Measurements from ENCODE around the gene EXOC7. TPM values are rescaled to one million over a fixed set of nuclear protein-coding genes. Genes with fewer than 3 reads are reported as not detected.

Gene EXOC7
- total and polyA plus RNA-seq, 2 of the 8 experiments (the other 6 are each of a cell fraction or from before 2014, with no cell fraction given): 77.1 to 92.6 TPM

GRCh38 chr17:76141212-76142038 lies 37.8 kb upstream of the EXOC7 start, which contains the start of gene FOXJ1:
Gene FOXJ1, minus strand, starts transcription at chr17:76141245. Its CDS starts 850 bp downstream, at chr17:76140395.
- peak; percentile 71 for FAIRE-seq
- H2BK20ac ChIP-seq (ENCODE audit: low read length): peak within 1 kb of the TSS; percentile 72; the same call in 1 of the 2 replicates
- H3K36me3 ChIP-seq (ENCODE audit: control insufficient read depth in 2 of 4, insufficient read depth in 4 of 4, low read length in 3 of 4): no peaks in the 10 kb centered on the region
- H3K27me3 ChIP-seq (replicated peaks in 1 of 4; ENCODE audit: control insufficient read depth in 3 of 4, extremely low read depth in 1 of 4, insufficient read depth in 3 of 4, low read length in 3 of 4): peaks cover 31 to 67% (median 60%) of the 10 kb centered on the region in 4 experiments
- no peak within 1 kb of the TSS; the same call in 1 of the 2 replicates for H4K8ac ChIP-seq (ENCODE audit: extremely low read depth, insufficient read depth, low read length)
- H2BK15ac ChIP-seq (ENCODE audit: low read length): peak within 1 kb of the TSS; percentile 76; the same call in 1 of the 2 replicates
- H4K91ac ChIP-seq (replicated peaks; ENCODE audit: insufficient read length, low read length): peak within 1 kb of the TSS; percentile 83
- peak within 1 kb of the TSS; percentile 63; the same call in 1 of the 2 replicates for H3K18ac ChIP-seq (ENCODE audit: extremely low read depth, low read length)
- no peak within 1 kb of the TSS for H3K4ac ChIP-seq (replicated peaks; ENCODE audit: insufficient read length, low read depth, low read length)
- peak within 1 kb of the TSS; percentile 92 to 97 for H3K4me2 ChIP-seq (ENCODE audit: insufficient read depth in 1 of 2, low read depth in 2 of 2, low read length in 2 of 2)
- H3K4me3 ChIP-seq (ENCODE audit: extremely low read depth in 1 of 4, insufficient read depth in 2 of 4, low read depth in 3 of 4, low read length in 4 of 4): peak within 1 kb of the TSS; percentile 53 to 71 (median 58)
- peak within 1 kb of the TSS; percentile 76; the same call in 1 of the 2 replicates for H2AFZ ChIP-seq (ENCODE audit: low read length)
- H3K56ac ChIP-seq (replicated peaks; ENCODE audit: insufficient read length, low read depth, low read length): no peak within 1 kb of the TSS
- H3K23ac ChIP-seq (ENCODE audit: insufficient read length): no peak within 1 kb of the TSS
- H3K14ac ChIP-seq (ENCODE audit: insufficient read length): no peak within 1 kb of the TSS
- WGBS, 2 experiments (ENCODE audit: extremely low coverage in 1 of 2, insufficient coverage in 1 of 2, insufficient read length in 1 of 2, insufficient replicate concordance in 2 of 2, low coverage in 1 of 2, low lambda C conversion rate in 2 of 2, missing lambda C conversion rate in 1 of 2): 5% methylated on average over 27 of the region's 59 CpGs; no CpG with 5 or more reads in 1 of the 2 experiments
- H3K27ac ChIP-seq (ENCODE audit: low read depth, low read length): no peak within 1 kb of the TSS
- H3K9me3 ChIP-seq (ENCODE audit: insufficient read depth in 2 of 2, low read depth in 1 of 2, low read length in 1 of 2): no peaks in the 10 kb centered on the region
- peak; percentile 88 to 100 for DNase-seq (ENCODE audit: low read depth in 1 of 2, low spot score in 2 of 2)
- peak within 1 kb of the TSS; percentile 91; the same call in 1 of the 2 replicates for H2BK12ac ChIP-seq (ENCODE audit: low read depth, low read length)
- peaks cover 15% of the 10 kb centered on the region for H3K23me2 ChIP-seq (ENCODE audit: low read depth, low read length)
- H4K5ac ChIP-seq (ENCODE audit: insufficient read length, low read depth, low read length): peak within 1 kb of the TSS; percentile 11
- no peaks in the 10 kb centered on the region for H4K20me1 ChIP-seq (replicated peaks in 1 of 2; ENCODE audit: control insufficient read depth in 1 of 2, insufficient read depth in 2 of 2, low read length in 2 of 2)
- ChIA-PET POLR2A (ENCODE audit: partially characterized antibody) (interaction anchor here (0.7 to 7.5 kb wide), 9 partner anchors 9 to 132 kb away, joined by 3 to 64 read pairs (median 5); partner anchors contain the start of gene EXOC7), CTCF (ENCODE audit: partially characterized antibody) (interaction anchor here (1.5 to 24.4 kb wide), 6 partner anchors 14 to 229 kb away, joined by 4 to 778 read pairs (median 55); partner anchors contain the start of gene EXOC7)
- peaks cover 17 to 59% (median 54%) of the 10 kb centered on the region in 4 experiments for H3K4me1 ChIP-seq (replicated peaks in 1 of 4; ENCODE audit: control insufficient read depth in 3 of 4, insufficient read depth in 4 of 4, low read length in 3 of 4)
- no peaks in the 10 kb centered on the region for H3K79me2 ChIP-seq (ENCODE audit: control insufficient read depth in 1 of 2, insufficient read depth in 2 of 2, low read length in 2 of 2)
- H2AK5ac ChIP-seq (ENCODE audit: low read depth, low read length): no peak within 1 kb of the TSS
- peak within 1 kb of the TSS; percentile 64; the same call in 1 of the 2 replicates for H2BK5ac ChIP-seq (ENCODE audit: low read depth, low read length)
- H3K79me1 ChIP-seq (ENCODE audit: low read depth, low read length): no peaks in the 10 kb centered on the region
- H2BK120ac ChIP-seq (replicated peaks; ENCODE audit: low read depth, low read length): no peak within 1 kb of the TSS
- H3K9ac ChIP-seq (replicated peaks in 1 of 4; ENCODE audit: extremely low read depth in 1 of 4, low read depth in 3 of 4, low read length in 3 of 4): peak within 1 kb of the TSS in 3 of 4 experiments; percentile 15 to 65 (median 16); a peak in 4 of 7 replicates
- TF ChIP-seq SAP30 (IDR thresholded peaks at IDR 0.05; ENCODE audit: insufficient read depth, insufficient replicate concordance, low read length) (peak; percentile 70), E2F6 (IDR thresholded peaks at IDR 0.05) (peak; percentile 91), RNF2 (IDR thresholded peaks at IDR 0.05; ENCODE audit: borderline replicate concordance, low read depth, low read length, missing control alignments, poor library complexity, severe bottlenecking) (peak; percentile 32), CTBP2 (IDR thresholded peaks at IDR 0.05; ENCODE audit: borderline replicate concordance, insufficient read depth, insufficient read length, low read length) (peak; percentile 96), CHD1 (IDR thresholded peaks at IDR 0.05; ENCODE audit: low read depth, low read length) (no peak), HDAC2 (IDR thresholded peaks at IDR 0.05; ENCODE audit: borderline replicate concordance in 1 of 2, low read depth in 2 of 2, low read length in 2 of 2) (peak in 1 of 2 experiments; percentile 76; a peak in 1 of 4 replicates), MAX (IDR thresholded peaks at IDR 0.05) (peak; percentile 47)

All from H1 (cell line).